Peyer's patch (tissue), 4 donors: ENCODE data around the gene NME8. TPM values are rescaled to one million over a fixed set of nuclear protein-coding genes. Genes with fewer than 3 reads are reported as not detected.
"Not testable (repeated sequence)": the region's sequence is repeated elsewhere in the genome, so short reads cannot be mapped to it uniquely, and the experiment has no call there.

Experiments
- DNase-seq, 3 donors: peaks; one replicate each; pipeline ENCODE4 v3.0.0-alpha.2; 2017 to 2019
- H3K27ac ChIP-seq, 4 donors: fragments of 200-600 bp; sonication (generic); one replicate each; pipeline ENCODE4 v1.5.1; 2016 to 2019
- H3K27me3 ChIP-seq, 2 donors: fragments of 200-600 bp; sonication (generic); one replicate each; pipeline ENCODE4 v1.5.1; 2019
- H3K36me3 ChIP-seq, 3 donors: fragments of 200-600 bp; sonication (generic); one replicate each; pipeline ENCODE4 v1.5.1; 2016 to 2019
- H3K4me1 ChIP-seq, 4 donors: fragments of 200-600 bp; sonication (generic); one replicate each; pipeline ENCODE4 v1.5.1; 2016 to 2019
- H3K4me3 ChIP-seq, 4 donors: fragments of 200-600 bp; sonication (generic); 1 replicate in 3 of 4; 2 replicates in 1 of 4; pipeline ENCODE4 v1.5.1; 2016 to 2019; ENCODE audit warnings: mild to moderate bottlenecking in 1 of 4
- H3K9me3 ChIP-seq, 4 donors: fragments of 200-600 bp; sonication (generic); one replicate each; pipeline ENCODE4 v1.5.1; 2016 to 2019; ENCODE audit warnings: mild to moderate bottlenecking in 1 of 4
- POLR2A ChIP-seq, 2 donors: fragments of 450-650 bp; IDR thresholded peaks; one replicate each; pipeline ENCODE4 v1.5.1; 2017; ENCODE audit warnings: antibody characterized with exemption in 2 of 2, mild to moderate bottlenecking in 2 of 2, moderate library complexity in 2 of 2
- total RNA-seq, 4 donors: library from RNA; depleted of rRNA; stranded (reverse); fragments of >200 nt; gene quantifications; one replicate each; pipeline ENCODE4 v1.1.0, GENCODE V29; 2016
- TF ChIP-seq, protein P1 (sequence below), 6 experiments: fragments of 450-650 bp in 4 of 6; fragments of 200-600 bp in 2 of 6; sonication (generic) in 1 of 6; IDR thresholded peaks; one replicate each; pipeline ENCODE4 v1.5.1; 2017 to 2019; ENCODE audit warnings: antibody characterized with exemption in 6 of 6, mild to moderate bottlenecking in 3 of 6, moderate library complexity in 1 of 6

Gene NME8, protein sequence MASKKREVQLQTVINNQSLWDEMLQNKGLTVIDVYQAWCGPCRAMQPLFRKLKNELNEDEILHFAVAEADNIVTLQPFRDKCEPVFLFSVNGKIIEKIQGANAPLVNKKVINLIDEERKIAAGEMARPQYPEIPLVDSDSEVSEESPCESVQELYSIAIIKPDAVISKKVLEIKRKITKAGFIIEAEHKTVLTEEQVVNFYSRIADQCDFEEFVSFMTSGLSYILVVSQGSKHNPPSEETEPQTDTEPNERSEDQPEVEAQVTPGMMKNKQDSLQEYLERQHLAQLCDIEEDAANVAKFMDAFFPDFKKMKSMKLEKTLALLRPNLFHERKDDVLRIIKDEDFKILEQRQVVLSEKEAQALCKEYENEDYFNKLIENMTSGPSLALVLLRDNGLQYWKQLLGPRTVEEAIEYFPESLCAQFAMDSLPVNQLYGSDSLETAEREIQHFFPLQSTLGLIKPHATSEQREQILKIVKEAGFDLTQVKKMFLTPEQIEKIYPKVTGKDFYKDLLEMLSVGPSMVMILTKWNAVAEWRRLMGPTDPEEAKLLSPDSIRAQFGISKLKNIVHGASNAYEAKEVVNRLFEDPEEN
- 1 to 10 TPM in 1 of 4 donors, not detected in 3; 1.7 TPM for total RNA-seq

DNA sequence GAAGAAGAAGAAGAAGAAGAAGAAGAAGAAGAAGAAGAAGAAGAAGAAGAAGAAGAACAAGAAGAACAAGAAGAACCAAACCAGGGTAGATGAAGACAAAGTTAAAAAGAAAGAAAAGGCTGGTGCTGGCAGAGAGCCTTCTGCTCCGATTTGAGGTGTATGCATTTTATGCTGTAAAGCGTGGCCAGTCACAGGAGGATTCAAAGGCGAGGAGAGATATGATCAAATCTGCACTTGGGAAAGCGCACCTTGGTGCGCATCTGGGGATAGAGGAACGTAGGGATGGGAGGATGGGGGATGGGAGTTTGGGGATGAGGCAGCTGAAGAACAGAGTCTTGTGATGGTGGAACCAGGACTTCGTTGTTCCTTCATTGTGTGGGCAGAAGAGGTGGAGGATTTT lies at the start of gene NME8:
Gene NME8 (plus strand): TSS at position 301 of the 400 bp plus-strand sequence. CDS start 1,670 bp downstream, outside the sequence.
- no peak within 1 kb of the TSS for H3K4me3 ChIP-seq

DNA sequence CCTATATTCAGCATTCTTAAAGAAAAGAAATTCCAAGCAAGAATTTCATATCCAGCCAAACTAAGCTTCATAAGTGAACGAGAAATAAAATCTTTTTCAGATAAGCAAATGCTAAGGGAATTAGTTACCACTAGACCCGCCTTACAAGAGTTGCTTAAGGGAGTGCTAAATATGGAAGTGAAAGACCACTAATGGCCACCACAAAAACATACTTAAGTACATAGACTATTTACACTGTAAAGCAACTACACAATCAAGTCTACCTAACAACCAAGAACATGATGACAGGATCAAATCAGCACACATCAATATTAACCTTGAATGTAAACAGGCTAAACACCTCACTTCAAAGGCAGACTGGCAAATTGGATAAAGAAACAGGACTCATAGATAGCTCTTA lies 42.2 kb upstream of the NME8 start:
- Histone ChIP-seq H3K4me1 (no peaks in the 10 kb centered on the region), H3K36me3 (no peaks in the 10 kb centered on the region)

More for the DNA sequence above, at the start of gene NME8:
- Histone ChIP-seq H3K9me3 (no peaks in the 10 kb centered on the region), H3K27me3 (no peaks in the 10 kb centered on the region), H3K36me3 (no peaks in the 10 kb centered on the region), H3K27ac (no peak within 1 kb of the TSS), H3K4me1 (no peaks in the 10 kb centered on the region)
- DNase-seq, result no peak
- TF ChIP-seq, protein P1, sequence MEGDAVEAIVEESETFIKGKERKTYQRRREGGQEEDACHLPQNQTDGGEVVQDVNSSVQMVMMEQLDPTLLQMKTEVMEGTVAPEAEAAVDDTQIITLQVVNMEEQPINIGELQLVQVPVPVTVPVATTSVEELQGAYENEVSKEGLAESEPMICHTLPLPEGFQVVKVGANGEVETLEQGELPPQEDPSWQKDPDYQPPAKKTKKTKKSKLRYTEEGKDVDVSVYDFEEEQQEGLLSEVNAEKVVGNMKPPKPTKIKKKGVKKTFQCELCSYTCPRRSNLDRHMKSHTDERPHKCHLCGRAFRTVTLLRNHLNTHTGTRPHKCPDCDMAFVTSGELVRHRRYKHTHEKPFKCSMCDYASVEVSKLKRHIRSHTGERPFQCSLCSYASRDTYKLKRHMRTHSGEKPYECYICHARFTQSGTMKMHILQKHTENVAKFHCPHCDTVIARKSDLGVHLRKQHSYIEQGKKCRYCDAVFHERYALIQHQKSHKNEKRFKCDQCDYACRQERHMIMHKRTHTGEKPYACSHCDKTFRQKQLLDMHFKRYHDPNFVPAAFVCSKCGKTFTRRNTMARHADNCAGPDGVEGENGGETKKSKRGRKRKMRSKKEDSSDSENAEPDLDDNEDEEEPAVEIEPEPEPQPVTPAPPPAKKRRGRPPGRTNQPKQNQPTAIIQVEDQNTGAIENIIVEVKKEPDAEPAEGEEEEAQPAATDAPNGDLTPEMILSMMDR (IDR thresholded peaks at IDR 0.05), result no peak
- TF ChIP-seq POLR2A (IDR thresholded peaks at IDR 0.05), result no peak

DNA sequence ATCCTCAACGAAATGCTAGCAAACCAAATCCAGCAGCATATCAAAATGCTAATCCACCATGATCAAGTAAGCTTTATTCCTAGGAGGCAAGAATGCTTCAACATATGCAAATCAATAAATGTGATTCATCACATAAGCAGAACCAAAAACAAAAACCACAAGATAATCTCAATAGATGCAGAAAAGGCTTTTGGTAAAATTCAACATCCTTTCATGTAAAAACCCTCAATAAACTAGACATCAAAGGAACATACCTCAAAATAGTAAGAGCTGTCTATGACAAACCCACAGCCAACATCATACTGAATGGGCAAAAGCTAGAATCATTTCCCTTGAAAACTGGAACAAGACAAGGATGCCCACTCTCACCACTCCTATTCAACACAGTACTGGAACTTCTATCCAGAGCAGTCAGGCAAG lies 36.2 kb upstream of the NME8 start:
- DNase-seq, H3K27me3 ChIP-seq, H3K36me3 ChIP-seq, H3K9me3 ChIP-seq, H3K4me3 ChIP-seq, H3K27ac ChIP-seq, H3K4me1 ChIP-seq: not testable (repeated sequence)

More for the DNA sequence above, 42.2 kb upstream of the NME8 start:
- Histone ChIP-seq H3K27me3 (no peaks in the 10 kb centered on the region), H3K4me3 (no peak overlapping the region), H3K9me3 (no peaks in the 10 kb centered on the region), H3K27ac (no peak overlapping the region)
- no peak for DNase-seq
- TF ChIP-seq, protein P1 (IDR thresholded peaks at IDR 0.05), result no peak
- TF ChIP-seq POLR2A (IDR thresholded peaks at IDR 0.05), result no peak

DNA sequence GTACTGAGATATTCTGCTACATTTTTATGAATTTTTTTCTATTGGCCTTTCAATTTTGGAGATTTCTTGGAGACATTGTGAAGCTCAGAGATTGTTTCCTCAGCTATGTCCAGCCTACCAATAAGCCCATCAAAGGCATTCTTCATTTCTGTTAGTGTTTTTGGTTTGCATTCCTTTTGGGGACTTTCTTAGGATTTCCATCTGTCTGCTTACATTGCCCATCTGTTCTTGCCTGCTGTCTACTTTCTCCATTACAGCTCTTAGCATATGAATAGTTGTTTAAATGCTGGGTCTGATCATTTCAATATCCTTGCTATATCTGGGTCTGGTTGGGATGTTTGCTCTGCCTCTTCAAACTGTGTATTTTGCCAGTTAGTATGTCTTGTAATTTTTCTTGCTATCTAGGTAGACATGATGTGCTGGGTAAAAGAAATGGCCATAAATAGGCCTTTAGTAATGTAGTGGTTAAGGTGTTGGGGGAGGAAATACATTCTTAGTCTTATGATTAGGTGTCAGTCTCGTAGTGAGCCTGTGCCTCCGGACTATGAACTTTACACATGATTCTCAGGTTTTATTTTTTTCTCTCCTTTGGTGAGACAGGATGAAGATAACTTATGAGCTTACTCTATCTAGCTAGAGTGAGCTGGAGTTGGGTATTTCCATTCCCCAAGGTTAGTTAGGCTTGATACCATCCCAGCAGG lies 32.6 kb upstream of the NME8 start:
- Histone ChIP-seq H3K4me1 (no peaks in the 10 kb centered on the region), H3K27me3 (no peaks in the 10 kb centered on the region), H3K9me3 (no peaks in the 10 kb centered on the region), H3K36me3 (no peaks in the 10 kb centered on the region), H3K4me3 (no peak overlapping the region), H3K27ac (no peak overlapping the region)
- DNase-seq, result no peak
- no peak for TF ChIP-seq POLR2A (IDR thresholded peaks at IDR 0.05)
- TF ChIP-seq, protein P1 (IDR thresholded peaks at IDR 0.05), result no peak

DNA sequence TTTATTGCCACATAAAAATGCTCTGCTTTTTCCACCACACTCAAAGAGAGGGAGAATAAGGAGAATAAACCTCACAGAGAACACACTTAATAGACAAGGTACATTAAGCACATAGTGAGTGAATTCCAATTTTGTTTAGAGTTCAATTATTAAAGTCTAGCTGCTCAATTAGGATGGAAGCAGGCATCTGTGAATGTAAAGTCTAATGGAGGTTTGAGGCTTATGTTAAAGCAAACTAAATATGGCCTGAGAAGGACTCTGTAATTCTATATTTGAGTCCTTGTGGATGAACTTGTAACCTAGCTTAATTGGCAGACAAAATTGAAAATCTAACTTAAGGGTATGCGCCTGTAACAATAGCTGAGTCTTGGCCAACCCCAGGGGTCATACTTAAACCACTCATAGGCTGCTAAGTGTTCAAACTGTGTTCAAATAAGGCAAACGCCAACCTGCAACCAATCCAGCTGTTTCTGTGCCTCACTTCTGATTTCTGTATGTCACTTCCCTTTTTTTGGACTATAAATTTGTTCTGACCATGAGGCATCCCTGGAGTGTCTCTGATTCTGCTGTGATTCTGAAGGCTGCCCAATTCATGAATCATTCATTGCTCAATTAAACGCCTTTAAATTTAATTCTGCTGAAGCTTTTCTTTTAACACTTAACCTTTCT lies 31.3 kb upstream of the NME8 start:
- no peaks in the 10 kb centered on the region for H3K36me3 ChIP-seq
- TF ChIP-seq, protein P1 (IDR thresholded peaks at IDR 0.05), result no peak
- no peak for TF ChIP-seq POLR2A (IDR thresholded peaks at IDR 0.05)
- no peaks in the 10 kb centered on the region for H3K4me1 ChIP-seq
- no peaks in the 10 kb centered on the region for H3K9me3 ChIP-seq
- H3K27me3 ChIP-seq, result no peaks in the 10 kb centered on the region
- H3K4me3 ChIP-seq, result no peak overlapping the region
- no peak overlapping the region for H3K27ac ChIP-seq
- DNase-seq, result no peak
